Hypothalamus (tissue), 51 donors: ENCODE measurements around the gene SLC6A11.

Experiments used
- DNase-seq, 51 donors: peaks; one replicate each; lab custom pipeline; 2025; lab: John Stamatoyannopoulos, UW

SLC6A11 gene

DNA sequence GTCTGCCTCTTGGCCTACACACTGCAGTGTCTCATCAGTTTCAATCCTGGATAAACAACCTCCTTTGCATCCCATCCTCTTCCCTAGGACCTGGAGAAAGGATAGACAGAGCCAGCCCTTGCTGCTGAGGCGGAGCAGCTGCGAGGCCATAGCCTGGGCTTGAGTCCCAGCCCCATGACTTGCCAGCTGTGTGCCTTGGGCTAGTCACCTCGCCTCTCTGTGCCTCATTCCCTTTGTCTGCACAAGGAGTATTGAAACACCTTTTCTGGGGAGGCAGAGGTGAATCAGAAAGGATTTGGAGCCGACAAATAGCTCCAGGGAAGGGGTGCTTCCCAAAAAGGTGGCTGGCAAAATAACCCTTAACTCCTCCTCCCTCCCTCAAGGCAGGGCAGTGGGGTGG is 111.5 kb downstream of the SLC6A11 start:
- DNase-seq, result no peak

GRCh38 chr3:10928407-10928960 is 112.5 kb downstream of the SLC6A11 start:
- no peak for DNase-seq

GRCh38 chr3:10928961-10929471 is 113.0 kb downstream of the SLC6A11 start:
- no peak for DNase-seq

GRCh38 chr3:10929978-10930665 is 114.1 kb downstream of the SLC6A11 start:
- no peak for DNase-seq

DNA sequence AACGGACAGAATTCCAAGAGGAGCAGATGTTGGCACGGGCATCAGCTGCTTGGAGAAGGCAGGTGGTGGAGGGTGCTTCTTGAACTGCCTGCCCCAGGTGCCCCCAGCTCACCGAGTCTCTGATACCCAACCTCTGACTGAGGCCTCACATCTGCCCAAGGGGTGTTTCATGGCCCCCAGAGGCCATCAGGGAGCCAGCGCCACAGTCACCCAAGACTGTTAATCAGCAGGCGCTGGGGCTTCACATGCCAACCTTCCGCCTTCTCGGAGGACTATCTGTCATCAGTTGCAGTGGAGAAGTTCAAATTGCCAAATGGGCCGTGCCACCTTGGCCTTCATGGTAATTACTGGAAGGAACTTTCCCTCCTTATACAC is 114.6 kb downstream of the SLC6A11 start:
- no peak for DNase-seq

DNA sequence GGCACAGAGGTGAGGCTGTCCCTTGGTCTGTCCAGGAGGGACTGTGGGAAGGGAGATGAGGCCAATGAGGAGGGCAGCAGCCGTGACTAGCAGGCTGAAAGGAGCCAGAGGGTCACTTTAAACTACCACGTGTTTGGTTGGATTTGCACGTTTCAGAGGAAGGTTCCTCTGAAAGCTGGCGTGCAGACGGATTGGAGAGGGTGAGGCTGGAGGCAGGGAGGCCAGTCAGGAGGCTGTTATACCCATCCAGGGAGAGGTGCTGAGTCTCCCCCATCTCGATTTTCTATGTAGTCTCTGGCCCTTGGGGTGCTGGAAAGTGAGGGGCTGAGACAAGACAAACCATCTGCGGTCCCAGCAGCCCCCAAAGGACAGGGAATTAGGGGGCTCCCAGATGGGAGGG is 116.6 kb downstream of the SLC6A11 start:
- no peak for DNase-seq

GRCh38 chr3:10933021-10933420 is 117.0 kb downstream of the SLC6A11 start:
- no peak for DNase-seq

DNA sequence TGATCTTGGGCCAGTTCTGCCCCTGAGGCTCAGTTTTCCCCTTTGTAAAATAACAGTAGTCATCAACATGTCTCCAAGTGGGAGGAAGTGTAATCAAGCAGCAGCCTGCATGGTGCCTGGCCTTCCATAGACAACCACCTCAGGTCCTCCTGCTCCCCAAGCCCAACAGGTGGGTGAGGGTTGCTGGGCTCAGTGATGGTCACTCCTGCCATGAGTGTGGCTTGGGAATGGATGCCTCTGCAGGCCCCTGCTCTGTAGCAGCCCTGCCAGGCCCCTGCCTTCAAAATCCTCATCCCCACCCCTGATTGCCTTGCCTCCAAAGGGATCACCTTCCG is 117.4 kb downstream of the SLC6A11 start:
- DNase-seq, result no peak

- DNase-seq, result no peak
These were observed 117.9 kb downstream of the SLC6A11 start for GRCh38 chr3:10933805-10934481.

DNA sequence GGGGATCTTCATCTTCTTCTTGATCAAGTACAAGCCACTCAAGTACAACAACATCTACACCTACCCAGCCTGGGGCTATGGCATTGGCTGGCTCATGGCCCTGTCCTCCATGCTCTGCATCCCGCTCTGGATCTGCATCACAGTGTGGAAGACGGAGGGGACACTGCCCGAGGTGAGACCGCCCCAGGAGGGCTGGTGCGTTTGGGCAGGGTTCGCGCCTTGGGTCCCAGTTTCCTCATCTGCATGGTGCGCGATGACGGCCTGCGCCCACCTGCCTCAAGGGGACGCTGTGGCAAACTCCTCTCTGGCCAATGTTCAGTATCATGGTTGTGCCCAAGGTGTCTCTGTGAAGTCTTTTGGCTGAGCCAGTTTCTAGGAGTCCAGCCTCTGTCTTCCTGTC is 119.0 kb downstream of the SLC6A11 start:
- DNase-seq, result no peak

DNA sequence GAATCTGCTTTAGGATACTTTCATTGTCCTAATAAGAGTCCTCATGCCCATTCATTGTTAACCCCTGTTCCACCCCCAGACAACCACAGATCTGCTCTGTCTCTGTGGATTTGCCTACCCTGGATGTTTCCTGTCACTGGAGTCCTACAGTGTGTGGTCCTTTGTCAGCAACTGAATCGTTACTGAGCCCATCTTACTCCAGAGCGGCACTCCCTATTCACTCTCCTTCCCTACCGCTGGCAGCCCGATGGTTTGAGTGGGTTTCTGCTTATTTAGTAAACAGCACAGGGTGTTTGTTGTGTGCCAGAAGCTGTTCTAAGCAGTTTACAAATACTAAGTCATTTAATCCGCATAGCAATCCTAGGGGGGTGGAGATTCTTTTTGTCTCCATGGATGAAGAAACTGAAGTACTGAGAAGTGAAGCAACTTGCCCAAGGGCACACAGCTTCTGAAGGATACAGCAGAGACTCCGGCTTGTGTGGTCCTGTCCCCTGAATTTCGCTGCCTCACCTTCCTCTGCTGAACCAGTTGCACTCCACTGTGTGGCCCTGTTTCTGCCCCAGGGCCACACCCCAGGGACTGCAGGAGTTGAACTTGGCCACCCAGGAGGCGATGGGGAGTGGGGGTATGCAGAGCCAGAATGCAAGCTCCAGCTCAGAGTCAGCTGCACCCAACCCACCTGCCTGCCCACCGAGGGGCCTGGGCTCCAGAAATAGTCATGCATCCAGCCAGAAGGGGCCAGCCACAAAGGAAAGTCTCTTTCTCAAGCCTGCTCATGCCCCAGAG is 120.0 kb downstream of the SLC6A11 start:
- no peak for DNase-seq

DNA sequence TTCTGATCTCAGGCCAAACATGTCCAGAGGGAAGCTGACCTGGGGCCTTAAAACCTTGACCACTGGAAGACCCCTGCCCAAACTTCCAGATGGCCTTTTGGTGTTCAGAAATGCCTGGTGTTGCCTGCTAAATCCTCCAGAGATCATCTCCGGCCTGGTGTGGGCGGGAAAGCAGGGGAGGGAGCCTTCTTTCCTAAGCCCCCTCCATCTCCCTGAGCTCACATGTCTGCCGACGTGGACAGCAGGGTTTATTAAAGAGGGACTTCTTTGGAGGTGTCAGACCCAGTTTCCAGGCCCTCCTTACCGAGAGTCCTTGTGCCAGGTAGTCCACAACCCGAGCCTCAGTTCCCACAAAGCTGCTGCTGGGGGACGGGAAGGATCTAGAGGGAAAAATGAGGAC is 120.7 kb downstream of the SLC6A11 start:
- no peak for DNase-seq

- no peak for DNase-seq
These were observed 121.3 kb downstream of the SLC6A11 start for GRCh38 chr3:10937141-10937825.

- no peak for DNase-seq
These were observed 123.5 kb downstream of the SLC6A11 start for GRCh38 chr3:10939556-10939955.

GRCh38 chr3:10940106-10940505 is 124.1 kb downstream of the SLC6A11 start:
- no peak for DNase-seq

DNA sequence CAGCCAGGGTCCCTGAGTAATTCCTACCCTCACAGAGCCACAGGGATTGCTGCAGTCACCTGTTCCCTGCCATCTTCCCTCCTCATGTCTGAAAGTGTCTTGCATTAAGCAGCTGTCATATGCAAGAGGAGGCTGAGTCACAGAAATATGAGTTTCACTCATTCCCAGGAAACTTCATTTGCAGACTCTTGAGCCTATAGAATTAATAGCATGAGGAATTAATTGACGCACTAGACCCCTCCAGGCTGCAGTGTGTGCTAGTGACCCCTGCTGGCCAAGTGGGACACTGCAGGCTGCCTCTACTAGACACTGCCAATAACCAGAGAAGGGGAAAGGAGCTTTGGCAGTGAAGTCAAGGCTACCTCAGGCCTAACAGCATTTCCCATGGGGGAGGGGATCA is 125.9 kb downstream of the SLC6A11 start:
- DNase-seq, result peak in 11 of 51 donors; percentile 13 to 50 (median 29)

DNA sequence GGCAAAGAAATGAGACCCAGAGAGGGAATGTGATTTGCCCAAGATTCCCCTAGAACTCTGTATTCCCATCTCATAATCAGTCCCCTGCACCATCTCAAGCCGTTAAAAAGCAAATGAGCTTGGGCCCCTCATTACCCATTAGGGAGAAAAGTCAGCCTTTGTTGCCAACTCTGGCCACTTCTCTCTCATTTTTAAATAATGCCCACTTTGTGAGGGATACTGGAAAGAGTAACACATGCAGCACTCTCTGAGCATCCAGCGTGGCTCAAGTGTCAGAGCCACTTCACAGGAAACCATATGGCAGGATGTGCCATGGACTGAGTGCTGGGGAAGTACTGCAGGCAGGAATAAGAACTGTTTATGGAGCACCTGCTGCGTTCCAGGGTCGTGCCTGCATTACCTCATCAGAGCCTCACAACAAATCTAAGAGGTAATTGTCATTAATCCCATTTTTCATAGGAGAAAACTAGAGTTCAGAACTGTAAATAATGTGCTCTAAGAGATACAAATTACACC is 126.7 kb downstream of the SLC6A11 start:
- DNase-seq, result peak in 1 of 51 donors; percentile 21

- DNase-seq, result no peak
These were observed 128.8 kb downstream of the SLC6A11 start for GRCh38 chr3:10944866-10945265.

DNA sequence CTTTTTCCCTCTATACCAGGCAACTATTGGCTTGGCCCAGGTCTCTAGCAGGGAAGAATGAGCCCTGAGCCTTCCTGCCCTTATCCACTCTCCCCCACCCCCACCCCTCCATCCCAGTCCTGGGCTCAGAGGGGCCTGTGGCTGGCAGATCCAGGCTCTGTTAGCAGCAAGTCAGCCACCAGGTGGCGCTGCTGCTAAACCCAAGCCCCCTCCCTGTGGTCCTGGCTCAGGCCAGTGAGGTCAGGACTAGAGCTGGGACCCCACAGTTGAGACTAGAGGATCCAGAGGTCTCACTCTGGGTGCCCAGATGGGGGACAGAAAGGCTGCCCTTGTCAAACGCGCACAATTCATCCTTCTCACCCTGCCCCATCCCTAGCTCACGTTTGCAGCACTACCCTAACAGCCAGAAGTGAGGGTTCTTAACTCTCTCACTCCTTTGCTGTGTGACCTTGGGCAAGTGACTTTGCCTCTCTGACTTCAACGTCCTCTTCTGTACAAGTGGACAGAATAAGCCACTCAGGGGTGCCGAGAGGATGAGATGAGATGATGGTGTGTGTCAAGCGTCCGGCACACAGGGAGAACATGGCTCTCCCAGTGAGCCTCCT is 129.8 kb downstream of the SLC6A11 start:
- peak in 45 of 51 donors; percentile 23 to 88 (median 54) for DNase-seq

GRCh38 chr3:10946526-10946925 is 130.5 kb downstream of the SLC6A11 start:
- no peak for DNase-seq
